ENCODE results near the gene SLC17A8. TPM values are rescaled to one million over a fixed set of nuclear protein-coding genes. Genes with fewer than 3 reads are reported as not detected.
A peak's percentile ranks its signal among the peaks of the same experiment; 100 is the strongest.

SLC17A8 gene
- total RNA-seq, 1 donor = not detected

DNA sequence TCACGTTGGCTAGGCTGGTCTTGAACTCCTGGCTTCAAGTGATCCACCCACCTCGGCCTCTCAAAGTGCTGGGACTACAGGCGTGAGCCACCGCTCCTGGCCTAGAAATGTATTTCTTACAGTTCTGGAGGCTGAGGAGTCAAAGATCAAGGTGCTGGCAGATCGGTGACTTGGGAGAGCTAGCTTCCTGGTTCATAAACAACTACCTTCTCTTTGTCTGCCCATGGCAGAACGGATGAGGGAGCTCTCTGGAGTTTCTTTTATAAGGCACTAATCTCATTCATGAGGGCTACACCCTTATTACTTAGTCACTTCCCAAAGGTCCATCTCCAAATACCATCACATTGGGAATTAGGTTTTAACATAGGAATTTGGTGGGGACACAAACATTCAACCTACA lies 38.9 kb downstream of the SLC17A8 start:
- no peak overlapping the region for H3K4me3 ChIP-seq (ENCODE audit: low read depth, low read length)
- TF ChIP-seq, protein P1, sequence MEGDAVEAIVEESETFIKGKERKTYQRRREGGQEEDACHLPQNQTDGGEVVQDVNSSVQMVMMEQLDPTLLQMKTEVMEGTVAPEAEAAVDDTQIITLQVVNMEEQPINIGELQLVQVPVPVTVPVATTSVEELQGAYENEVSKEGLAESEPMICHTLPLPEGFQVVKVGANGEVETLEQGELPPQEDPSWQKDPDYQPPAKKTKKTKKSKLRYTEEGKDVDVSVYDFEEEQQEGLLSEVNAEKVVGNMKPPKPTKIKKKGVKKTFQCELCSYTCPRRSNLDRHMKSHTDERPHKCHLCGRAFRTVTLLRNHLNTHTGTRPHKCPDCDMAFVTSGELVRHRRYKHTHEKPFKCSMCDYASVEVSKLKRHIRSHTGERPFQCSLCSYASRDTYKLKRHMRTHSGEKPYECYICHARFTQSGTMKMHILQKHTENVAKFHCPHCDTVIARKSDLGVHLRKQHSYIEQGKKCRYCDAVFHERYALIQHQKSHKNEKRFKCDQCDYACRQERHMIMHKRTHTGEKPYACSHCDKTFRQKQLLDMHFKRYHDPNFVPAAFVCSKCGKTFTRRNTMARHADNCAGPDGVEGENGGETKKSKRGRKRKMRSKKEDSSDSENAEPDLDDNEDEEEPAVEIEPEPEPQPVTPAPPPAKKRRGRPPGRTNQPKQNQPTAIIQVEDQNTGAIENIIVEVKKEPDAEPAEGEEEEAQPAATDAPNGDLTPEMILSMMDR (IDR thresholded peaks at IDR 0.05; ENCODE audit: insufficient read depth, low read depth, low read length) = no peak

DNA sequence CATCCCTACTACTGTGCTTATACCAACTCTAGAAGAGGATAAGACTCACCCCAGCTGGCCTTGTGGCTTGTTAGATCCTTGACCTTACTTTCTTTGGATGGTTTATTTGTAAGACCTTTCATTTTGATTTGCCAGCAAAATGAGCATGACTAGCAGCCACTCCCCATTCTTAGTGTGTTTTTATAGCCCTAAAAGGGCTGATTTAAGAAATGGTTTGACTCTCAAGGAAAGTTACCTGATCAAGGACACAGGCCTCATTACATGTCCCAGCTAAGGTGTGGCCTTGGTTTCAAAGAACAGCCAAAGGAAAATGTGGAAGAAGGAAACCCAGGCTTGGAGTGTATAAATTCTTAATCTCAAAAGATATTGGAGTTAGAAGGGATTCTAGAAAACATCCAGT lies 41.4 kb downstream of the SLC17A8 start:
- TF ChIP-seq, protein P1 (IDR thresholded peaks at IDR 0.05; ENCODE audit: insufficient read depth, low read depth, low read length) = no peak
- no peak for DNase-seq (ENCODE audit: low read depth)
- no peak overlapping the region for H3K4me3 ChIP-seq (ENCODE audit: low read depth, low read length)

More for the DNA sequence above, 38.9 kb downstream of the SLC17A8 start:
- no peak for DNase-seq (ENCODE audit: low read depth)

DNA sequence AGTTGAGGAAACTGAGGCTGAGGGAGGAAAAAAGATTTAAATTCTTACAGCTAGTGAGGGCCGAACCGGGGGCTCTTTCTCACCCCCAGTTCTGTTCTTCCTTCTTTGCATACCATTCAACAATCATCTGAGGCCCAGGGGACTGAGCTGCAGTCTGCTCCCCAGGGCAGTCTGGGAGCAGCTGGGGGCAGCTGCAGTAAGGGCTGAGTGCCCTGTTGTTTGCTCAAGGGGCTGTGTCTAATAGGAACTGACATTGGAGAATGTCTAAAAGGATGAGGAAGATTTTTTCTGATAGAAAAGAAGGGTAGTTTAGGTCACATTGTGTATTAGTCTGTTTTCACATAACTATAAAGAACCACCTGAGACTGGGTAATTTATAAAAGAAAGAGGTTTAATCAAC lies 42.2 kb downstream of the SLC17A8 start:
- no peak for DNase-seq (ENCODE audit: low read depth)
- TF ChIP-seq, protein P1 (IDR thresholded peaks at IDR 0.05; ENCODE audit: insufficient read depth, low read depth, low read length) = no peak
- H3K4me3 ChIP-seq (ENCODE audit: low read depth, low read length) = no peak overlapping the region

DNA sequence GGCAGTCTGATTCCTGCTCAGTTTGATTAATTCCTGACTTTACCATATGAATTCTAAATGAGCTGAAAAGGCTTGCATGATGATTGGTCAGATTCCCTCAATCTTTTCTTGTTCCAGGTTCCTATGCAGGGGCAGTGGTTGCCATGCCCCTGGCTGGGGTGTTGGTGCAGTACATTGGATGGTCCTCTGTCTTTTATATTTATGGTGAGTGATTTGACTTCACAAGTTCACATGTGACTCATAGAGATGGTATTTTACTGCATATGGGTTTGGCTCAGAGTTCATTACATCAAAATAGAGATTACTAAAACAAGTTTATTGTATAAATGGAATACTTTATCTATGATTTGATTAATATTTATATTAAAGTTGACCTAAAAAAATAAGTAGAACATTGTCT lies 44.8 kb downstream of the SLC17A8 start:
- TF ChIP-seq, protein P1 (IDR thresholded peaks at IDR 0.05; ENCODE audit: insufficient read depth, low read depth, low read length) = no peak
- DNase-seq (ENCODE audit: low read depth) = peak; percentile 22

DNA sequence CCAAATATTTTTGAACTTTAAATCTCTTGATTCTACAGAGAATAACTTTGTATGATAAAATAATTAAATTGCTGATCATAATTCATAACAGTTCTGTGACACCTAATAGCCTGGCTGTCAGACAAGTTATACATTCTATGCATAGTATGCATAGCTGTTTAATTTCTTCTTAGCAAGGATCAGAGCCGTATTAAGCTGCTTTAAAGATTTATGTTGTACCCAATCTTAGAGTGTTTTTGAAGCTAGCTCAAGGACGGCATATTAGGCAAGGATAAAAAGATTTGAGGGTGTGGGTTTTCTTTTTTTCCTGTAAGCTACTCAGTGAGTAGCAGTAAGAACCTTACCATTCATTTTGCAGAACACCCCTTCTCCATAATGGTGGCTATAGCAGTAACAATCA lies 45.9 kb downstream of the SLC17A8 start:
- TF ChIP-seq, protein P1 (IDR thresholded peaks at IDR 0.05; ENCODE audit: insufficient read depth, low read depth, low read length) = no peak
- DNase-seq (ENCODE audit: low read depth) = no peak
- H3K4me3 ChIP-seq (ENCODE audit: low read depth, low read length) = no peak overlapping the region

More for the DNA sequence above, 44.8 kb downstream of the SLC17A8 start:
- no peak overlapping the region for H3K4me3 ChIP-seq (ENCODE audit: low read depth, low read length)

DNA sequence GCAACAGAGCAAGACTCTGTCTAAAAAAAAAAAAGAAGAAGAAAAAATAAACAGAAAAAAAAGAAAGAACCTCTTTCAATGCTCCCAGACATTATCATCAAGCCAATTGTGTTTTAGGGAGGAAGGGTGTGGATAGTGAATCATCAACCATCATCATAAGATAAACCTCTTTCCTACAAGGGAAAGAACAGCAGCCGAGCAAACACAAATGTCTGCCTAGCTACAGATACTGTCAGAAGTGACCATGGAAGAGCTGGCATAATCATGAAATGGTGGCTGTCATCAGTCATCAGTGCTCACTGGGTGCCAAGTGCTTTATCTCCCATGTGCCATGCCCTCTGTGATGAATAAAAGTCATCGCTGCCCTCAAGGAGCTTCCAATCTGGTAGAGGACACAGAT lies 46.6 kb downstream of the SLC17A8 start:
- no peak for DNase-seq (ENCODE audit: low read depth)
- TF ChIP-seq, protein P1 (IDR thresholded peaks at IDR 0.05; ENCODE audit: insufficient read depth, low read depth, low read length) = no peak
- H3K4me3 ChIP-seq (ENCODE audit: low read depth, low read length) = no peak overlapping the region

DNA sequence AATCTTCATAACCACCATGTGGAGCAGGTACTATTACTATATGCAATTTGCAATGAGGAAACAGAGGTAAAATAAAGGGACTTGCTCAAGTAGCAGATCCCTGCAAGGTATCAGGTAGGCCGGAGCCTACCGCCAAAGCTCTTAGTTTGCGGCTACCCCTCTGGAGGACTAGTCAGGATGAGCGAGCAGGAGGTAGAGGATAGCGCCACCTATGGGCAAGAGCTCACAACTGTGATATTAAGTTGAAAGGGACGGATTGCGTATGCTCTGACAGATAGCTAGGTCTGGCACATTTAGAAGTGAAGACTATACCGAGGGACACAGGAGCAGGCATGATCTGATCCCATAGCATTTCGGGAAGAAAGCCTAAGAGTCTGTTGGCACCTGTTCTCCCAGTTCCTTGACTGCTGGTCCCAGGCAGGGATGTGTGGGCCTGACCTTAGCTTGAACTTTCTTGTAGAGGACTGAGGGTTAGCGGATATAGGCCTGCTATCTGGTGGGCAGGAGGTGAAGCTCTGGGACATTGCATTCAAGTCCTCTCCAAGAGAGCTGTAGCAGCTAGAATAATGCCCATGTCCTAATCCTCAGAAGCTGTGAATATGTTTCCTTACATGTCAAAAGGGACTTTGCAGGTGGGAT lies 48.0 kb downstream of the SLC17A8 start:
- no peak overlapping the region for H3K4me3 ChIP-seq (ENCODE audit: low read depth, low read length)
- TF ChIP-seq, protein P1 (IDR thresholded peaks at IDR 0.05; ENCODE audit: insufficient read depth, low read depth, low read length) = peak; percentile 67
- peak; percentile 48 for DNase-seq (ENCODE audit: low read depth)

Measured in fibroblast of villous mesenchyme (primary cell).